ENCODE results near the gene CCR5.
"Not testable (repeated sequence)": the region's sequence is repeated elsewhere in the genome, so short reads cannot be mapped to it uniquely, and the experiment has no call there.

CCR5 gene

DNA sequence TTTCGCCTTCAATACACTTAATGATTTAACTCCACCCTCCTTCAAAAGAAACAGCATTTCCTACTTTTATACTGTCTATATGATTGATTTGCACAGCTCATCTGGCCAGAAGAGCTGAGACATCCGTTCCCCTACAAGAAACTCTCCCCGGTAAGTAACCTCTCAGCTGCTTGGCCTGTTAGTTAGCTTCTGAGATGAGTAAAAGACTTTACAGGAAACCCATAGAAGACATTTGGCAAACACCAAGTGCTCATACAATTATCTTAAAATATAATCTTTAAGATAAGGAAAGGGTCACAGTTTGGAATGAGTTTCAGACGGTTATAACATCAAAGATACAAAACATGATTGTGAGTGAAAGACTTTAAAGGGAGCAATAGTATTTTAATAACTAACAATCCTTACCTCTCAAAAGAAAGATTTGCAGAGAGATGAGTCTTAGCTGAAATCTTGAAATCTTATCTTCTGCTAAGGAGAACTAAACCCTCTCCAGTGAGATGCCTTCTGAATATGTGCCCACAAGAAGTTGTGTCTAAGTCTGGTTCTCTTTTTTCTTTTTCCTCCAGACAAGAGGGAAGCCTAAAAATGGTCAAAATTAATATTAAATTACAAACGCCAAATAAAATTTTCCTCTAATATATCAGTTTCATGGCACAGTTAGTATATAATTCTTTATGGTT lies at the start of gene CCR5:
TSS of gene CCR5 (plus strand) at position 108 of the 680 bp plus-strand sequence. CDS start 1,957 bp downstream, outside the sequence.
- no peak for TF ChIP-seq ZNF274 (IDR thresholded peaks at IDR 0.05; ENCODE audit: low read depth, low read length)

DNA sequence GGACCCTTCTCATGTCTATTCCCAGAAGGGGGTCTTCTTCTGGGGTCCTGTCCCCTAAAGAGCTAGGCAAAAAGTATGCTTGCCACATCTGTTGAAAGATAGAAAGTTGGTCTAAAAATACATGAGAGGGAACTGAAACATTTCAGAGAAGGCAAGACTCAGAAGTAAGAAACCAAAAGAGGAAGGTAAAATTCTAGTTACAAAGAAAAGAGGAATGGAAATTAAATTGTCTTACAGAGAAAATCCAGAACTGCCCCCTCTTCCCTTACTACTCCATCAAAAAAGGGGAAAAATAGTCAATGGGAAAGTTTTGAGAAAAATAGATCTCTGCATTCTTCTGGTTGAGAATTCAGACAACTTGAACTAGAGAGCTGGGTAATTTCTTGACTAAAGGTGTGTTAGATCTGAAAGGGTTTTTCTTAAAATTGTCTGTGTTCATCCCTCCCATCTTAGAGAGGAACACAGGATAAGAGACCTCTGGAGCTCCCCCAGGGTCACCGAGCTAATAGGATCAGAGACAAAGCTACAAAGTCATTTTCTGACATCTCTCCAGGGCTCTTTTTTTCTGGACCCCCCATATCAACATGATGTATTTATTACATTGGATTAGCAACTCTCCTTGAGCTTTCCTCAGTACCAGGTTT lies 49.2 kb upstream of the CCR5 start:
- peak overlapping the region; percentile 33; the same call in 1 of the 2 replicates for H3K4me3 ChIP-seq (ENCODE audit: low read length)

More for the DNA sequence above, at the start of gene CCR5:
- H3K4me3 ChIP-seq (ENCODE audit: low read length), result no peak within 1 kb of the TSS

DNA sequence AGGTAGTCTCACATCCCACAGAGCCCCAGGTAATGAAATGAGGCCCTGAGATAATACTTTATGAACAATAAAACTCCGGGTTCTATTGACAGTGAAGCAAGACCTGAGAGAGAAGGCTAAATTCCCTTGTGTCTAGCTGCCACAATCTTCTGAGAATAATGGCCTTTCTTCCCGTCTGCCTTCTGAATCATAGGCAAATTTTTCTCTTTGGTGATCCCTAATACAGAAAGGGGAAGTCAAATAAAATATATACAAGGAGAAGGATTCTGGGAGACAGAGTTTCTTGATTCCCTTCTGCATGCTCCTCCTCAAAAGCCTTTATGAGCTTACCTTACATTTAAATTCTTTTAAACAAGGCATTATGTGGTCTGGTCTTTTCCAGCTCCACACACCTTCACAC lies 46.7 kb upstream of the CCR5 start:
- no peak for TF ChIP-seq ZNF274 (IDR thresholded peaks at IDR 0.05; ENCODE audit: low read depth, low read length)
- H3K4me3 ChIP-seq (ENCODE audit: low read length), result no peak overlapping the region

More for the DNA sequence above, 49.2 kb upstream of the CCR5 start:
- TF ChIP-seq ZNF274 (IDR thresholded peaks at IDR 0.05; ENCODE audit: low read depth, low read length), result no peak

DNA sequence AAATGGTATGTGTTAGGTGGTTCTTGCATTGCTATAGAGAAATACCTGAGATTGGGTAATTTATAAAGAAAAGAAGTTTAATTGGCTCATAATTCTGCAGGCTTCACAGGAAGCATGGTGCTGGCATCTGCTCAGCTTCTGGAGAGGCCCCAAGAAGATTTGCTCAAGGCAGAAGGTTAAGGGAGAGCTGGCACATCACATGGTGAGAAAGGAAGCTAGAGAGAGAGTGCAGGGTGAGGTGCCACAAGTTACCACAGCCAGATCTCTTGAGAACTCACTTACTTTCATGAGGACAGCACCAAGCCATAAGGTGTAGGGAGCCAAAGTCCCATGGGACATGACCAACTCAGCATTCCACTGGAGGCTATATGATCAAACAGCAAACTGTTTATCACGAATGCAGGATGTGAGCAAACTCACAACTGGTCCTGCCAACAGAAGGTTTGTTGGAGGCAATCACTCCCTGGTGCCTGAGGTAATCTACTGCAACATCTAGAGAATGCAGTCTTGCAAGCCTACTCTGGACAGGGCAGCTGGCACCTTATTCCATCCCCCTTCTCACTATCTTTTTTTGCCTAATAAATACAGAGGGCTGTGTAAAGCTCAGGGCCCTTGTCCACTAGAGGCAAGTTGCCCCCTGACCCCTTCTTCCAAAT lies 45.0 kb upstream of the CCR5 start:
- H3K4me3 ChIP-seq (ENCODE audit: low read length), result no peak overlapping the region

DNA sequence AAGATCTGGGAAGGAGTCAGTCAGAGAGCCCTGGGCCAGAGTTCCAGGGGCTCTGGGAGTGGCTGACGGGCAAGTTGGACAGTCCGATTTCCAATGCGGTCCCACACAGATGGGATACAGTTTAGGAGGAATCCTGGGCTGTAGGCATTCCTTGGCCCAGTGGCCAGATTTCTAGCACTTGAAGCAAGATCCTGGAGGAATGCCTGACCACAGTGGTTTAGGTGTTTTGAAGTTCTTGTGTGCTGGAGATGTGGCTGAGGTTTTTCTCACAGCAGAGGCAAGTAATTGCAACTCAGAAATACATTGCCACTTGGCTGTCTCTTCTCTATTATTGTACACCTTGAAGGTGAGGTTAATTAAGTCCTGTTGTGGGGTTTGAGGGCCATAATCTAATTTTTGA lies 40.1 kb upstream of the CCR5 start:
- H3K4me3 ChIP-seq (ENCODE audit: low read length), result not testable (repeated sequence)

More for the DNA sequence above, 45.0 kb upstream of the CCR5 start:
- no peak for TF ChIP-seq ZNF274 (IDR thresholded peaks at IDR 0.05; ENCODE audit: low read depth, low read length)

DNA sequence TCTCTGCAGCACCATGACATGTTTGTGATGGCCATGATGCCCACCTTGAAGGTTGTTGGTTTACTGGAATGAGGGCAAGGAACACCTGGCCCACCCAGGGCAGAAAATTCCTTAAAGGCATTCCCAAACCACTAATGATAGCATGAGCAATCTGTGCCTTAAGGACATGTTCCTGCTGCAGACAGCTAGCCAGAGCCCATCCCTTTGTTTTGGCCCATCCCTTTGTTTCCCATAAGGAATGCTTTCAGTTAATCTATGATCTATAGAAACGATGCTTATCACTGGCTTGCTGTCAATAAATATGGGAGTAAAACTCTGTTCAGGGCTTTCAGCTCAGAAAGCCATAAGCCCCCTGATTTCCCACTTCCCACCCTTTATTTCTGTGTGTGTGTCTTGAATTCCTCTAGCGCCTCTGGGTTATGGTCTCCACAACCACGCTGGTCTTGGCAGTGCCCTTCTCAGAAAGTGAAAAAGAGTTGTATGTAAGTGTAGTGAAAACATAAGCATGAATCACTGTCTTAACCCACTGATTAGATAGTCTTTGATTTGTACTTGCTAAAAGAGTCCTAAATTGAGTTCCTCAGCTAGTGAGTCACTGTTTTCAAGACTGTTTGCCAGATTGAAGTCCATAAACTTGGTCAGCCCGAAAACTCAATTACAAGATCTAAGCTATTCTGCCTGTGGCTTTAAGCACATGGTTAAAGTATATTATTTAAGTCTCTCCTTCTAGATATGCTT lies 35.8 kb upstream of the CCR5 start:
- H3K4me3 ChIP-seq (ENCODE audit: low read length), result no peak overlapping the region
- TF ChIP-seq ZNF274 (IDR thresholded peaks at IDR 0.05; ENCODE audit: low read depth, low read length), result no peak

DNA sequence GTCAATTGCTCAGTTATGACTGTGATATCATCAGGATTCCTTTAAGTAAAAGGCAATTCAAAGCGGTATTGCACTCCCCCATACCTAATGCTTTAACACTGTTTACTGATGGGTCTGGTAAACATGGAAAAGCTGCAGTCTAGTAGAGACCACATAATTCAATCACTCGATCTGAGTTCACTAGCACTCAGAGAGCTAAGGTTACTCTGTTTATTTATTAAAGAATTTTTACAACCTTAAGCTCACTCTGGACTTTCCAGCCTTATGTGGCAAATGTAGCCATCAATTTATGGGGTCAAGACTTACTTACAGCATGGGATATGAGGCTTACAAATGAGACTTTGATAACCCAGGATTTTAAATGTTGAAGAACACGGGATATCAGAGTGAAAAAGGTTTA lies 35.2 kb upstream of the CCR5 start:
- H3K4me3 ChIP-seq (ENCODE audit: low read length), result no peak overlapping the region
- TF ChIP-seq ZNF274 (IDR thresholded peaks at IDR 0.05; ENCODE audit: low read depth, low read length), result no peak

DNA sequence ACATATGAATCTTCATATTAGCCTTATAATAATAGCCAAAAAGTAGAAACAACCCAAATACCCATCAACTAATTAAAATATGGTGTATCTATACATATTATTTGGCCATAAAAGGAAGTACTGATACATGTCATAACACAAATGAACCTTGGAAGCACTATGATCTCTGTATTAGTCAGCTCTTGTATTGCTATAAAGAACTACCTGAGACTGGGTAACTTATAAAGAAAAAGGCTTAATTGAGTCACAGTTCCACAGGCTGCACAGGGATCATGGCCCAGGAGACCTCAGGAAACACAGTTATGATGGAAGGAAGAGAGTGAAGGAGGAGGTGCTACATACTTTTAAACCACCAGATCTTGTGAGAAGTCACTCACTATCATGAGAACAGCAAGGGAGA lies 32.8 kb upstream of the CCR5 start:
- TF ChIP-seq ZNF274 (IDR thresholded peaks at IDR 0.05; ENCODE audit: low read depth, low read length), result no peak
- H3K4me3 ChIP-seq (ENCODE audit: low read length), result no peak overlapping the region

DNA sequence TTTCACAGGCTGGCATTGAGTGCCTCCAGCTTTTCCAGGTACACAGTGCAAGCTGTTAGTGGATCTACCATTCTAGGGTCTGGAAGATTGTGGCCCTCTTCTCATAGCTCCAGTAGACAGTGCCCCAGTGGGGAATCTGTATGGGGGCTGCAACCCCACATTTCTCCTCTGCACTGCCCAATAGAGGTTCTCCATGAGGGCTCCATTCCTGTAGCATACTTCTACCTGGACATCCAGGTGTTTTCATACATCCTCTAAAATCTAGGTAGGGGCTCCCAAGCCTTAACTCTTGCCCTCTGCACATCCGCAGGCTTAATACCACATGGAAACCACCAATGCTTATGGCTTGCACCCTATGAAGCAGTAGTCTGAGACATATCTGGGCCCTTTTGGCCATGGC lies 31.9 kb upstream of the CCR5 start:
- TF ChIP-seq ZNF274 (IDR thresholded peaks at IDR 0.05; ENCODE audit: low read depth, low read length), result no peak
- no peak overlapping the region for H3K4me3 ChIP-seq (ENCODE audit: low read length)

DNA sequence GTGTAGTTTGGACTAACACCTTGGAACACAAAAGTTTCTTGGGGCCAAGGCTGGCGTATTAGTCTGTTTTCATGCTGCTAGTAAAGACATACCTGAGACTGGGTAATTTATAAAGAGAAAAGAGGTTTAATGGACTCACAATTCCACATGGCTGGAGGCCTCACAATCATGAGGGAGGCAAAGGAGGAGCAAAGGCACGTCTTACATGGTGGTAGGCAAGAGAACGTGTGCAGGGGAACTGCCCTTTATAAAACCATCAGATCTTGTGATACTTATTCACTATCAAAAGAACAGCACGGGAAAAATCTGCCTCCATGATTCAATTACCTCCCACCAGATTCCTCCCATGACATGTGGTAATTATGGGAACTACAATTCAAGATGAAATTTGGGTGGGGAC lies 26.3 kb upstream of the CCR5 start:
- H3K4me3 ChIP-seq (ENCODE audit: low read length), result no peak overlapping the region
- TF ChIP-seq ZNF274 (IDR thresholded peaks at IDR 0.05; ENCODE audit: low read depth, low read length), result no peak

DNA sequence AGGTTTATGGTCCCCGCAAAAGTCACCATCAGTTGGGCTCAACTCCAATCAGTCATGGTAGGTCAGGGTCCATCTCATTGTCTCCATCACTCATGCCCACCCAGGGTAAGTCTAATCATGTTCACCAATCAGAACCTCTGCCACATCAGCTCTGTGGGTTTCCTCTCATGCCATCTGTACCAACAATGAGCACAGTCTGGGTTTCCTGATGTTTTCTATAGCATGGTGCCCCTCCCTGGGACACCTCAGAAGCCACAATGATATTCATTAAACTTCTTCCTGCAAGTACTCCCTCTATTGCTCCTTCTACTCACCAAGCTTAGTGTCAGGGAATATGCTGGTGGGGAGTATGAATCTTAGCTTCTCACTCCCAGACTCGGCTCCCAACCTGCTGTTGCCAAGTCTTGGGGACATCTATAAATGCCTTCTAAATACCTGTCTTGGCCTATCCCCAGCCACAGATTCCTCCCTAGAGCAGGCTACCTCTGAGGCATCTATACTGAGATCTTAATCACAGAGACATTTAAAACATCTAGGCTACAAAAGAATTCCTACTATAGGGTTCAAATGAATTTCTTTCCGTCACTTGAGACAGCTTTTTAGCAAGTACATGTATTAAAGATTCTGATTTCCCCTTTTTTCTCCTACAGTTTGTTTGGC lies 21.8 kb upstream of the CCR5 start:
- no peak for TF ChIP-seq ZNF274 (IDR thresholded peaks at IDR 0.05; ENCODE audit: low read depth, low read length)
- no peak overlapping the region; the same call in none of the 2 replicates for H3K4me3 ChIP-seq (ENCODE audit: low read length)

DNA sequence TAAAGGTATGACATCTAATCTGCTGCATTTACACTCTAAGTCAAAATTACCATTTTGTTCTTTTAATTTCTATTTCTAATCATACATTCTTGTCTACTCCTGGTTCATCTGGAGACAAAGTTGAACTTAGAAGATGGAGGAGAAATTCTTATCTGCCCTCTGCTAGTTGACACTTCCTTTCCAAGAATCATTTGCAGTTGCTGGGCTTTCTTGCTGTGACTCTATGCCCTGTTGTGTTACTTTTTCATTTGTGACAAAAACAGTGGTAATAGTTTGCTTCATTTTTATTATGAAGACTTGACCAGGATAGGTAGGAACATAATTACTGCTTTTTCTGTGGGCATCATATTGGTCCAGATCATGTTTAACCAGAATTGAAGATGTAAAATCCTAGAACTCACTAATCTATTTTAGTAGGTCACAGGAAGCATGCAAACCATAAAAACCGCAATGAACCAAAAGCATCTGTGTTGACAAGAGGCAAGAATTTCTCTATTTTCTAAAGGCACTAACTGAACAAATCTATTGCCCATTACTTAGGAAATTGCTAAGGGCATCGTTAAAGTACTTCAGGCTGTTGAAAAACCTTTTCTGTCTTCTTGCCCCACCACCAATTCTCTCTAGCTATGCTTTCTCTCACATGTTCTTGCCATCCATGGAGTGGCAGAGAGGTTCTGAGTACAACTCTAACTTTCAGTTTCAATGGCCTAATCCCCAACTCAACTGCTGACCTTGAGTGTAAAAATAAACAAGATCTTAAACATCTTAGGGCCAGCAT lies 21.1 kb upstream of the CCR5 start:
- peak overlapping the region; percentile 59 for H3K4me3 ChIP-seq (ENCODE audit: low read length)
- TF ChIP-seq ZNF274 (IDR thresholded peaks at IDR 0.05; ENCODE audit: low read depth, low read length), result no peak

DNA sequence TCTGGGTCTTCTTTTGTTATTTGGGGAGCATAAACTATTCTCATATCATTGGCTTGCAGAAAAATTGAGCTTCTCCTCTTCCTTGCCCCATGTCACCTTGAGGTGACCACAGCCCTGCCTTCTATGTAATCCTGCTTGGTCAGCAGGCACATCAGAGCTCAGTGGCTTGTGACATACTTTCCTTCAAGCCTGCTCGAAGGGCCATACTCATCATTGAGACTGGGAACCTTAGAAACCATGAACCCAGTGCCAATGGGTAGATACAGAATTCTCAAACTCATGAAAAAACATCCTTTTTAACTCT lies 20.5 kb upstream of the CCR5 start:
- TF ChIP-seq ZNF274 (IDR thresholded peaks at IDR 0.05; ENCODE audit: low read depth, low read length), result no peak
- peak overlapping the region; percentile 59; the same call in 1 of the 2 replicates for H3K4me3 ChIP-seq (ENCODE audit: low read length)
